KMS-11 (cell line): ENCODE data around the gene DNMT1.

ENCODE experiments used
- H2AFZ ChIP-seq: fragments of 200-600 bp; sonication (generic); 2 replicates; pipeline ENCODE4 v1.6.1; 2016; ENCODE audit warnings: antibody characterized with exemption, mixed run types, low read depth
- H3K27ac ChIP-seq: fragments of 200-600 bp; sonication (generic); 2 replicates; pipeline ENCODE4 v1.6.1; 2016; ENCODE audit warnings: mild to moderate bottlenecking, mixed run types
- H3K27me3 ChIP-seq: fragments of 200-600 bp; sonication (generic); 2 replicates; pipeline ENCODE4 v1.6.1; 2017; ENCODE audit warnings: mild to moderate bottlenecking, low read depth, mixed run types, moderate library complexity; ENCODE audit not compliant: insufficient read depth
- H3K36me3 ChIP-seq: fragments of 200-600 bp; sonication (generic); 2 replicates; pipeline ENCODE4 v1.6.1; 2017; ENCODE audit warnings: mild to moderate bottlenecking, mixed run types; ENCODE audit not compliant: insufficient read depth
- H3K4me1 ChIP-seq: fragments of 200-600 bp; sonication (generic); 2 replicates; pipeline ENCODE4 v1.6.1; 2016; ENCODE audit warnings: mild to moderate bottlenecking, low read depth, mixed run types; ENCODE audit not compliant: poor library complexity, severe bottlenecking
- H3K4me2 ChIP-seq: fragments of 200-600 bp; sonication (generic); 2 replicates; pipeline ENCODE4 v1.7.0; 2016; ENCODE audit warnings: mild to moderate bottlenecking, mixed run types
- H3K4me3 ChIP-seq: fragments of 200-600 bp; sonication (generic); IDR thresholded peaks from 2 replicates; pipeline ENCODE4 v1.6.1; 2017; ENCODE audit warnings: low read depth, low read length, mixed read lengths; ENCODE audit not compliant: insufficient read depth
- H3K79me2 ChIP-seq: fragments of 200-600 bp; sonication (generic); 2 replicates; pipeline ENCODE4 v1.6.1; 2016; ENCODE audit warnings: low read depth, mixed run types; ENCODE audit not compliant: insufficient read depth
- H3K9ac ChIP-seq: fragments of 200-600 bp; sonication (generic); 2 replicates; pipeline ENCODE4 v1.6.1; 2016; ENCODE audit warnings: mild to moderate bottlenecking, mixed run types
- H4K20me1 ChIP-seq: fragments of 200-600 bp; sonication (generic); 2 replicates; pipeline ENCODE4 v1.6.1; 2016; ENCODE audit warnings: mild to moderate bottlenecking, mixed run types; ENCODE audit not compliant: insufficient read depth
- CTCF ChIP-seq: fragments of 200-600 bp; sonication (generic); conservative IDR thresholded peaks from 2 replicates; pipeline ENCODE4 v1.6.1; 2017; ENCODE audit warnings: low read depth, mild to moderate bottlenecking, antibody characterized with exemption, low read length, moderate library complexity, mixed read lengths

The DNMT1 gene

GRCh38 chr19:10104130-10104513 is 90.6 kb downstream of the DNMT1 start:
- Histone ChIP-seq H3K9ac (no peak overlapping the region), H3K4me2 (no peak overlapping the region), H3K27me3 (no peaks in the 10 kb centered on the region), H3K36me3 (peaks cover 14% of the 10 kb centered on the region; the same call in 1 of the 2 replicates), H3K4me3 (no peak overlapping the region), H3K27ac (no peak overlapping the region), H3K79me2 (peaks cover 31% of the 10 kb centered on the region), H2AFZ (no peak overlapping the region), H4K20me1 (no peaks in the 10 kb centered on the region), H3K4me1 (peaks cover 26% of the 10 kb centered on the region)
- TF ChIP-seq CTCF = no peak

- Histone ChIP-seq H3K79me2 (peaks cover 18% of the 10 kb centered on the region), H3K27ac (no peak overlapping the region), H3K9ac (no peak overlapping the region), H3K4me3 (no peak overlapping the region), H4K20me1 (no peaks in the 10 kb centered on the region), H3K4me2 (no peak overlapping the region), H3K36me3 (peaks cover 2% of the 10 kb centered on the region; the same call in 1 of the 2 replicates), H3K27me3 (no peaks in the 10 kb centered on the region), H3K4me1 (peaks cover 23% of the 10 kb centered on the region), H2AFZ (no peak overlapping the region)
- TF ChIP-seq CTCF = no peak
Observed at GRCh38 chr19:10102787-10103236, 91.9 kb downstream of the DNMT1 start.

- no peak for TF ChIP-seq CTCF
- H3K4me2 ChIP-seq = no peak overlapping the region
- H4K20me1 ChIP-seq = no peaks in the 10 kb centered on the region
- no peak overlapping the region for H3K27ac ChIP-seq
- no peaks in the 10 kb centered on the region for H3K79me2 ChIP-seq
- H3K4me3 ChIP-seq = no peak overlapping the region
- H2AFZ ChIP-seq = no peak overlapping the region
- H3K9ac ChIP-seq = no peak overlapping the region
- H3K4me1 ChIP-seq = peaks cover 20% of the 10 kb centered on the region
- H3K27me3 ChIP-seq = no peaks in the 10 kb centered on the region
- no peaks in the 10 kb centered on the region for H3K36me3 ChIP-seq
Observed at GRCh38 chr19:10100163-10100785, 94.5 kb downstream of the DNMT1 start.

GRCh38 chr19:10096615-10096963 is 98.2 kb downstream of the DNMT1 start:
- Histone ChIP-seq H4K20me1 (no peaks in the 10 kb centered on the region), H3K79me2 (no peaks in the 10 kb centered on the region), H2AFZ (peak overlapping the region; percentile 95), H3K27ac (no peak overlapping the region), H3K36me3 (no peaks in the 10 kb centered on the region), H3K4me2 (peak overlapping the region; percentile 76), H3K27me3 (no peaks in the 10 kb centered on the region), H3K4me1 (peaks cover 22% of the 10 kb centered on the region), H3K4me3 (no peak overlapping the region), H3K9ac (peak overlapping the region; percentile 22; the same call in 1 of the 2 replicates)
- TF ChIP-seq CTCF = no peak
